Heart left ventricle (tissue), 16 donors: ENCODE data around the gene AFF1. TPM values are rescaled to one million over a fixed set of nuclear protein-coding genes. Genes with fewer than 3 reads are reported as not detected.

Experiments used
- ATAC-seq, 4 donors: fragments of 200-7000 bp; cut with Tn5 transposase; one replicate each; pipeline ENCODE4 v1.9.1; 2020 to 2022; ENCODE audit warnings: moderate library complexity in 4 of 4, mild to moderate bottlenecking in 3 of 4, moderate number of reproducible peaks in 1 of 4
- DNase-seq, 5 donors: peaks; one replicate each; pipeline ENCODE4 v3.0.0-alpha.2; 2020
- H3K27ac ChIP-seq, 12 donors: fragments of 200-600 bp; sonication (generic) in 4 of 12; one replicate each; pipeline versions ENCODE4 v1.5.0 to v1.8.0; 2016 to 2022; ENCODE audit warnings: mild to moderate bottlenecking in 2 of 12
- H3K27me3 ChIP-seq, 9 donors: fragments of 200-600 bp; sonication (generic) in 2 of 9; one replicate each; pipeline versions ENCODE4 v1.5.1 to v1.8.0; 2016 to 2022; ENCODE audit warnings: mild to moderate bottlenecking in 3 of 9
- H3K36me3 ChIP-seq, 9 donors: fragments of 200-600 bp; sonication (generic) in 2 of 9; one replicate each; pipeline versions ENCODE4 v1.5.0 to v1.8.0; 2018 to 2022; ENCODE audit warnings: mild to moderate bottlenecking in 2 of 9
- H3K4me1 ChIP-seq, 12 donors: fragments of 200-600 bp; sonication (generic) in 4 of 12; one replicate each; pipeline versions ENCODE4 v1.5.0 to v1.8.0; 2016 to 2022; ENCODE audit warnings: mild to moderate bottlenecking in 3 of 12
- H3K4me3 ChIP-seq, 12 donors: fragments of 200-600 bp; sonication (generic) in 4 of 12; one replicate each; pipeline versions ENCODE4 v1.5.0 to v1.8.0; 2017 to 2022; ENCODE audit warnings: mild to moderate bottlenecking in 9 of 12, moderate library complexity in 4 of 12
- H3K9me3 ChIP-seq, 12 donors: fragments of 200-600 bp; sonication (generic) in 4 of 12; one replicate each; pipeline versions ENCODE4 v1.5.0 to v1.8.0; 2016 to 2022; ENCODE audit warnings: mild to moderate bottlenecking in 1 of 12
- CTCF ChIP-seq, 12 donors: fragments of 200-600 bp; sonication (generic) in 4 of 12; IDR thresholded peaks; one replicate each; pipeline versions ENCODE4 v1.5.0 to v1.8.0; 2018 to 2022; ENCODE audit warnings: antibody characterized with exemption in 12 of 12, mild to moderate bottlenecking in 5 of 12
- POLR2A ChIP-seq, 2 donors: fragments of 450-650 bp; IDR thresholded peaks; one replicate each; pipeline ENCODE4 v1.6.1; 2017; ENCODE audit warnings: antibody characterized with exemption in 2 of 2, mild to moderate bottlenecking in 2 of 2, moderate library complexity in 2 of 2
- WGBS, 4 donors: extraction: QIAGEN DNeasy Blood & Tissue Kit in 2 of 4; methylation state at CpG; one replicate each; pipeline versions ENCODE4 v1.1.5 to v1.1.7; 2013 to 2018; 5-methylcytosine and 5-hydroxymethylcytosine counted together
- intact Hi-C, 10 donors: fragments of 100-400 bp; cut with DNase I; formaldehyde crosslinking; loops; one replicate each; pipeline versions ENCODE4 v1.11.1 to v1.14.2; 2022
- polyA plus RNA-seq, 2 donors: library from polyadenylated mRNA; stranded (reverse); fragments of 200-250 nt; gene quantifications; one replicate each; pipeline ENCODE4 v1.2.3, GENCODE V29; 2013
- total RNA-seq, 9 donors: library from RNA; depleted of rRNA in 2 of 9; stranded (reverse); fragments of >200 nt in 2 of 9; fragmentation: NEBNext Ultra II Directional in 3 of 9; extraction: Animal tissue kit (Norgen Biotek cat#: 25700) in 3 of 9; gene quantifications; one replicate each; pipeline versions ENCODE4 v1.1.0 to v1.2.4, GENCODE V29; 2016 to 2023
- donor health status: ischemic (EF 13 %, LVEDD 7.1; RV severe dilation, severe dysfunction).
- donor health status: healthy with polysubstance abuse.
- donor health status: DM: no; HTN: yes; CAD: no.
- donor health status: DM: no; HTN: no; CAD: no.
- donor health status: ischemic (EF 25% LVEDD 6.9; RV normal size, moderate dysfunction).
- donor health status: ischemic (EF 25% LVEDD 5.7; RV mildly dilated, moderate dysfunction).
- donor health status: healthy.
- donor health status: DM: yes; HTN: yes; CAD: no.
- donor health status: ischemic (EF 35%, LVEDD 5.7; RV mildly dilated, moderate dysfunction).
- donor health status: nonischemic (EF 11% LVEDD 7.7; RV severe dilation, severe dysfunction).
- donor health status: DM: yes; HTN: yes; CAD: no.
- donor health status: PGD.
- donor health status: ischemic (EF 29% LVEDD 5.4; RV normal size, mild dysfunction).
- donor health status: nonischemic (EF 23%, LVEDD 6.1; RV moderate dilation, normal function).

The AFF1 gene
- total and polyA plus RNA-seq, 11 donors = 51.8 to 96.5 (median 72.8) TPM

- WGBS, 4 donors = 93 to 98% (median 94%) methylated on average over 4 of the region's 4 CpGs
- Histone ChIP-seq H3K4me3 (no peak overlapping the region), H3K9me3 (no peaks in the 10 kb centered on the region), H3K4me1 (peaks cover 0 to 38% (median 0%) of the 10 kb centered on the region in 12 donors), H3K36me3 (peaks cover 0 to 17% (median 0%) of the 10 kb centered on the region in 9 donors), H3K27ac (no peak overlapping the region), H3K27me3 (no peaks in the 10 kb centered on the region)
- intact Hi-C loops = loop anchor here in 8 of 10 donors (2.0 to 10.0 kb wide), 7 partner anchors 88 to 318 kb away; partner anchors contain the start of gene KLHL8 (in 2 of the 8)
- no peak for ATAC-seq
- no peak for TF ChIP-seq POLR2A (IDR thresholded peaks at IDR 0.05)
- TF ChIP-seq CTCF (IDR thresholded peaks at IDR 0.05) = no peak
- DNase-seq = no peak
Observed at GRCh38 chr4:86919561-86920223, 15.1 kb upstream of the AFF1 start.

GRCh38 chr4:86921608-86922252 lies 13.1 kb upstream of the AFF1 start:
- no peaks in the 10 kb centered on the region for H3K9me3 ChIP-seq
- no peak overlapping the region for H3K27ac ChIP-seq
- H3K36me3 ChIP-seq = peaks cover 0 to 20% (median 11%) of the 10 kb centered on the region in 9 donors
- peaks cover 0 to 46% (median 0%) of the 10 kb centered on the region in 12 donors for H3K4me1 ChIP-seq
- intact Hi-C loops = loop anchor here (1.0 to 10.0 kb wide), 11 partner anchors 86 to 316 kb away; partner anchors contain the start of gene KLHL8 (in 2 of the 10)
- no peak overlapping the region for H3K4me3 ChIP-seq
- ATAC-seq (no peak), DNase-seq (no peak)
- TF ChIP-seq CTCF (IDR thresholded peaks at IDR 0.05) (no peak), POLR2A (IDR thresholded peaks at IDR 0.05) (no peak)
- WGBS, 4 donors = 82 to 96% (median 94%) methylated on average over 1 of the region's 1 CpG
- no peaks in the 10 kb centered on the region for H3K27me3 ChIP-seq

GRCh38 chr4:86924811-86925210 lies 10.0 kb upstream of the AFF1 start:
- no peaks in the 10 kb centered on the region for H3K27me3 ChIP-seq
- ATAC-seq (no peak), DNase-seq (no peak)
- H3K4me1 ChIP-seq = peaks cover 0 to 51% (median 0%) of the 10 kb centered on the region in 12 donors
- peaks cover 0 to 24% (median 9%) of the 10 kb centered on the region in 9 donors for H3K36me3 ChIP-seq
- H3K4me3 ChIP-seq = no peak overlapping the region
- intact Hi-C loops = loop anchor here in 8 of 10 donors (2.0 to 10.0 kb wide), 9 partner anchors 77 to 312 kb away; partner anchors contain the start of gene KLHL8 (in 3 of the 8)
- no peak for TF ChIP-seq CTCF (IDR thresholded peaks at IDR 0.05)
- no peak for TF ChIP-seq POLR2A (IDR thresholded peaks at IDR 0.05)
- H3K27ac ChIP-seq = peak overlapping the region in 1 of 12 donors; percentile 28
- H3K9me3 ChIP-seq = no peaks in the 10 kb centered on the region
- 20 to 45% (median 27%) methylated on average over 2 of the region's 2 CpGs for WGBS, 4 donors
